HG03045 (cell line): Measurements from ENCODE around the gene TSHZ2.

Source experiments
- ATAC-seq: cut with Tn5 transposase; IDR thresholded peaks from one replicate; pipeline ENCODE4 v1.9.1; 2021; ENCODE audit warnings: mild to moderate bottlenecking, moderate library complexity; ENCODE audit not compliant: unreplicated experiment

Gene TSHZ2

GRCh38 chr20:52972190-52972937, at the start of gene TSHZ2:
TSHZ2 (plus strand) TSS chr20:52972358; CDS start chr20:52973294, 936 bp downstream.
- no peak for ATAC-seq

GRCh38 chr20:52922436-52922835, 49.7 kb upstream of the TSHZ2 start:
- ATAC-seq = no peak

GRCh38 chr20:52923123-52923937, 48.8 kb upstream of the TSHZ2 start:
- ATAC-seq = no peak

GRCh38 chr20:52924411-52925271, 47.5 kb upstream of the TSHZ2 start:
- ATAC-seq = no peak

GRCh38 chr20:52926505-52926904, 45.7 kb upstream of the TSHZ2 start:
- ATAC-seq = no peak

GRCh38 chr20:52933867-52934266, 38.3 kb upstream of the TSHZ2 start:
- no peak for ATAC-seq

- ATAC-seq = no peak
Observed at GRCh38 chr20:52936351-52937340, 35.5 kb upstream of the TSHZ2 start.

- ATAC-seq = no peak
Observed at GRCh38 chr20:52937591-52938100, 34.5 kb upstream of the TSHZ2 start.

- ATAC-seq = no peak
Observed at GRCh38 chr20:52939141-52939540, 33.0 kb upstream of the TSHZ2 start.

- no peak for ATAC-seq
Observed at GRCh38 chr20:52941808-52942207, 30.4 kb upstream of the TSHZ2 start.

GRCh38 chr20:52943185-52943841, 28.8 kb upstream of the TSHZ2 start:
- no peak for ATAC-seq

GRCh38 chr20:52945268-52945667, 26.9 kb upstream of the TSHZ2 start:
- no peak for ATAC-seq

GRCh38 chr20:52945862-52946522, 26.2 kb upstream of the TSHZ2 start:
- ATAC-seq = no peak

- no peak for ATAC-seq
Observed at GRCh38 chr20:52948491-52948890, 23.7 kb upstream of the TSHZ2 start.

GRCh38 chr20:52953020-52953419, 19.1 kb upstream of the TSHZ2 start:
- no peak for ATAC-seq

- no peak for ATAC-seq
Observed at GRCh38 chr20:52954849-52955248, 17.3 kb upstream of the TSHZ2 start.

GRCh38 chr20:52958211-52958610, 13.9 kb upstream of the TSHZ2 start:
- no peak for ATAC-seq

- no peak for ATAC-seq
Observed at GRCh38 chr20:52959125-52959524, 13.0 kb upstream of the TSHZ2 start.

- no peak for ATAC-seq
Observed at GRCh38 chr20:52962183-52962582, 10.0 kb upstream of the TSHZ2 start.
